Nephron progenitor cell (in vitro differentiated cells): ENCODE measurements around the gene DPP3.

Experiments
- DNase-seq: peaks from one replicate; pipeline ENCODE4 v3.0.0; 2021
- H3K27ac Mint-ChIP-seq: 2 replicates; pipeline ENCODE4 v1.8.0; 2021; ENCODE audit warnings: mild to moderate bottlenecking, moderate library complexity, mixed read lengths
- H3K27me3 Mint-ChIP-seq: 2 replicates; pipeline ENCODE4 v1.8.0; 2021; ENCODE audit warnings: mild to moderate bottlenecking, low read depth, mixed read lengths; ENCODE audit not compliant: poor library complexity
- H3K36me3 Mint-ChIP-seq: 2 replicates; pipeline ENCODE4 v1.8.0; 2021; ENCODE audit warnings: low read depth, mixed read lengths
- H3K4me1 Mint-ChIP-seq: 2 replicates; pipeline ENCODE4 v1.8.0; 2021; ENCODE audit warnings: mixed read lengths
- H3K4me3 Mint-ChIP-seq: 2 replicates; pipeline ENCODE4 v1.8.0; 2021; ENCODE audit warnings: mild to moderate bottlenecking, moderate library complexity, mixed read lengths
- H3K9me3 Mint-ChIP-seq: 2 replicates; pipeline ENCODE4 v1.8.0; 2021; ENCODE audit warnings: mild to moderate bottlenecking, moderate library complexity, mixed read lengths
- CTCF ChIP-seq: fragments of 200-600 bp; sonication (generic); IDR thresholded peaks from 2 replicates; pipeline ENCODE4 v1.5.0; 2021; ENCODE audit warnings: antibody characterized with exemption

DPP3 gene

GRCh38 chr11:66443602-66444001 is 36.6 kb upstream of the DPP3 start:
- Mint-ChIP-seq H3K4me3 (no peak overlapping the region), H3K4me1 (no peaks in the 10 kb centered on the region), H3K9me3 (peaks cover 17% of the 10 kb centered on the region), H3K36me3 (no peaks in the 10 kb centered on the region), H3K27me3 (peaks cover 24% of the 10 kb centered on the region), H3K27ac (no peak overlapping the region)
- TF ChIP-seq CTCF, result no peak
- DNase-seq, result no peak

- H3K4me1 Mint-ChIP-seq, result no peaks in the 10 kb centered on the region
- no peak overlapping the region for H3K27ac Mint-ChIP-seq
- no peak for DNase-seq
- no peaks in the 10 kb centered on the region for H3K36me3 Mint-ChIP-seq
- no peak for TF ChIP-seq CTCF
- peaks cover 30% of the 10 kb centered on the region for H3K27me3 Mint-ChIP-seq
- H3K4me3 Mint-ChIP-seq, result no peak overlapping the region
- peaks cover 26% of the 10 kb centered on the region for H3K9me3 Mint-ChIP-seq
Measured at GRCh38 chr11:66447012-66447411, 33.2 kb upstream of the DPP3 start.

GRCh38 chr11:66448523-66448922 is 31.7 kb upstream of the DPP3 start:
- H3K4me3 Mint-ChIP-seq, result no peak overlapping the region
- H3K9me3 Mint-ChIP-seq, result peaks cover 23% of the 10 kb centered on the region
- peaks cover 27% of the 10 kb centered on the region for H3K27me3 Mint-ChIP-seq
- no peak overlapping the region for H3K27ac Mint-ChIP-seq
- H3K4me1 Mint-ChIP-seq, result no peaks in the 10 kb centered on the region
- no peak for DNase-seq
- no peaks in the 10 kb centered on the region for H3K36me3 Mint-ChIP-seq
- TF ChIP-seq CTCF, result no peak

- no peak overlapping the region for H3K27ac Mint-ChIP-seq
- no peak for DNase-seq
- peaks cover 18% of the 10 kb centered on the region for H3K4me1 Mint-ChIP-seq
- H3K36me3 Mint-ChIP-seq, result no peaks in the 10 kb centered on the region
- no peak for TF ChIP-seq CTCF
- no peak overlapping the region for H3K4me3 Mint-ChIP-seq
- peaks cover 43% of the 10 kb centered on the region for H3K27me3 Mint-ChIP-seq
- peaks cover 13% of the 10 kb centered on the region for H3K9me3 Mint-ChIP-seq
Measured at GRCh38 chr11:66450560-66450959, 29.7 kb upstream of the DPP3 start.

GRCh38 chr11:66451663-66452062 is 28.6 kb upstream of the DPP3 start:
- no peaks in the 10 kb centered on the region for H3K36me3 Mint-ChIP-seq
- peaks cover 13% of the 10 kb centered on the region for H3K9me3 Mint-ChIP-seq
- no peak overlapping the region for H3K4me3 Mint-ChIP-seq
- peaks cover 45% of the 10 kb centered on the region for H3K27me3 Mint-ChIP-seq
- H3K4me1 Mint-ChIP-seq, result peaks cover 18% of the 10 kb centered on the region
- no peak for TF ChIP-seq CTCF
- no peak for DNase-seq
- no peak overlapping the region for H3K27ac Mint-ChIP-seq

- H3K27ac Mint-ChIP-seq, result no peak overlapping the region
- H3K36me3 Mint-ChIP-seq, result no peaks in the 10 kb centered on the region
- no peak overlapping the region for H3K4me3 Mint-ChIP-seq
- peaks cover 13% of the 10 kb centered on the region for H3K9me3 Mint-ChIP-seq
- no peak for TF ChIP-seq CTCF
- peaks cover 18% of the 10 kb centered on the region for H3K4me1 Mint-ChIP-seq
- DNase-seq, result no peak
- H3K27me3 Mint-ChIP-seq, result peaks cover 32% of the 10 kb centered on the region
Measured at GRCh38 chr11:66454247-66454646, 26.0 kb upstream of the DPP3 start.
